NCI-H187 treated with DMSO at 0.1 percent for 48 hours (cell line): ENCODE data around the gene EXOC4.

Experiments used
- DNase-seq: peaks from one replicate; lab custom pipeline; 2025; lab: John Stamatoyannopoulos, UW

EXOC4 gene

DNA sequence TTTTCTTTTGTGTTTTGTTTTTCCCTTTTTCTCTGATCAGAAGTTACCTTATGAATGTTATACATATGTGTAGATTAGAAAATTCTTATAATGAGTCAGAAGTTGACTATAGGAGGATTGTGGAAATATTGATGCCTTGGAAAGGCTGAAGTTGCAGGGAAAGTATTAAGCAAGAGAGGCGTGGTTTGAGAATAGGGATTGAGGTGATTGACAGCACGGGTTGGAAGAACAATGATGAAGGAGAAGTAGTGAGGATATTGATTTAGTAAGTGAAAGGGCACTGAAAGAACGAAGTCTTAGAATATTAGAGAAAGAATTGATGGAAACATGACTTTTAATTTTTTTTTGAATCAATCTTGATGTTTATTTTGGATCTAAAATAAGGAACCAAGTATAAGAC is 176.0 kb downstream of the EXOC4 start:
- no peak for DNase-seq

DNA sequence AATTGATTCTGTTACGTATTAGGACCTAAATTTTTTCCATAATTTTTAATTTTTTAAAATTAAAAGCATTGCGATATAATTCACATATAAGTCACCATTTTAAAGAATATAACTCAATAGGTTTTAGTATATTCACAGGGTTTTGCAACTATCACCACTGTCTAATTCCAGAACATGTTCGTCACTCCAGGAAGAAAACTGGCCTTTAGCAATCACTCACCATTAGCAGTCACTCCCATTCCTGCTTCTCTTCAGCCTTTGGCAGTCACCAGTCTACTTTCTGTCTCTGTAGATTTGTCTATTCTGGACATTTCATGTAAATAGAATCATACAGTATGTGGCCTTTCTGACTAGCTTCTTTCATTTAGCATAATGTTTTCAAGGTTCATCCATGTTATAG is 176.5 kb downstream of the EXOC4 start:
- DNase-seq = no peak

DNA sequence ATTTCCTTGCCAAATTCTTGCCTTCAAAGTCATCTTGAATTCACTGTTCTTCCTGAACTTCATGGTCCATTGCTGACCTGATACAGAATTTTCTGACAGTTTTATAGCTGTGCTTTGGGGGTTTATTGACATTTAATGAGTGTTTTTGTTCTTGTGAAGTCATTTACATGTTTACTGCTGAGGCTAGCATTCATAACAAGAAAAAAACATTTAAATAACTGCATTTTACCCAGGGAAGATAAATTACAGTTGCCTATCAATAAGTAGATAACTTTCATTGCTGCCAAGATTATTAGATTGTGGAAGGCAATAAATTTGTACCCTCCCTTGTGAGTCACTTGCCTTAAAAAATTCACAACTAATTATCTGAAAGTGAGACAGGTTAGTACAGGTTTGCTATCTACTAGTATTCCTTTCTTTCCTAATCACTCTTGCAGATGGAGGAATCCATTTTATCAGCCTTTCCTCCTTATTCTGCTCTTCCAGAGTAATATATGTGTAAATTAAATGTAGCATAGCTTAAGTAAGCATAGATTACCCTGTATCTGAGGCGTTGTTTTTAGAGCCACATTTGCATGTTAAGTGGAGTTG is 178.4 kb downstream of the EXOC4 start:
- DNase-seq = no peak

DNA sequence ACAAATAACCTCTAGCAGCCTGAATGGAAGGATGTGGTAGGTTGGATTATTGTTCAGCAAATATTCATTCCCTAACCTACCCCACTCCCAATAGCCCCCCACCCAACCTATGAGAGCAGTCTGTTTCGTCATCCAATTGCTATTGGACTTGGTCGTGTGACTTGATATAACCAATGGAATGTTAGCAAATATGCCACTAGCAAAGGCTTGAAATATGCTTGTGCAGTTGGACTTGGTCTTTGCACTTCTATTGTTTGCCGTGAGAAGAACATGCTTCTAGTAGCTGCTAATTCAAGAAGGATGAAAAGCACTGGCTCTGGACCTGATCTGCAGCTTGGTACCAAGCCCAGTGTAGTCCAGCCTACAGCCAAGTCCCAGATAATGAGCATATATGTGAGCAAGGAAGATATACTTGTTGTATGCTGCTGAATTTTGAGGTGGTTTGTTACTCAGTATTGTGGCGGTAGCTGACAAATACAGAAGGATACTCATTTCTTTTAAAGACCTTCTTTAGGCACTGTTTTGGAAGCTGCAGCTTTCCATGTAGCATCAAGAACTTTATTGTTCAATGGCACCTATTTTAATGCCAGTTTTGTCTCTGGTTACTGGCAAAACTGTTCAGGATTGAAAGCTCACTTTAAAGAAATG is 180.4 kb downstream of the EXOC4 start:
- no peak for DNase-seq

DNA sequence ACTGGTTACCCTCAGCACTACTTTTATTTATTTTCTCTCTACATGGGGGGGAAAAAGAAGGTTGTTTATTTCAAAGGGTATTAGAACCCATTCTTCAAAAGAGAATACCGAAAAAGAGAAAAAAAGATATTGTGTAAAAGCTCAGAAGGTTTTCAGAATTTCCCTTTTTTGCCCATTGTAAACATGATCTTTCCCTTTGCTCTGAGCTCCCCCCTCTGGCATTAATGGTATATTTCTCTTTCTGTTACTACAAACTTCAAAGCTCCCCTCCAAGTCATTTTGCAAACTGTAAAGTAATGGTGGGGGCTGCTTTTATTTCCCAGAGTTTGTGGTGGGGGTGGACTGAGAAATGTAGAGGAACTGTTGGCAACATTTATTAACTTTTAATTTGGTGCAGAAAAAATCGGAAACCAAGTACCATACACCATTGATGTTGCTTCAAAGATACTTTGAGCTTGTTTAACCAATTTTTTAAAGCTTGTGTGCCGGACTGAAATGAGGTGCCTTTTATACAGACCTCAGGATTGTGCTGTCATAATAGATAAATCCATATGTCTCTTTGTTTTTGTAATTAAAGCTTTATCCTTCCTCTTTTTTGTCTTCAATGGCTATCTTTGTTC is 181.5 kb downstream of the EXOC4 start:
- no peak for DNase-seq

DNA sequence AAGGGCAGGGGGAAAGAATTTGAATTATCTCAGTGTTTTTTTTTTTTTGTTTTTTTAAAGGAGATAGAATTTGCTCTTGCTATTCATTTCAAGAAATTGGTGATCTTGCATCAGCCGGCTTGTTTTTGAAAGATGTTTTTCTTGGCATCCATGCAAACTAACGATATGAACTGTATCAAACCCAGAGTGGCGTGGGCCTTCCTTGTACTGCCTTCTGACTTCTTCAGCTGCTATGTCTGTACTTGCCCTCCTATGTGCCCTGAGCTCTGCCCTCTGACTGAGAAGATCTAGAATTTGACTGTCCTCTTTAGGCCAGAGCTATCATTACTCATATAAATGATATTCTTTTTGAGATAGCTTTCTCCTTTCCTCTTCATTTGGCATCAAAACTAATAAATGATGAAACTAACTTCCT is 183.1 kb downstream of the EXOC4 start:
- no peak for DNase-seq

DNA sequence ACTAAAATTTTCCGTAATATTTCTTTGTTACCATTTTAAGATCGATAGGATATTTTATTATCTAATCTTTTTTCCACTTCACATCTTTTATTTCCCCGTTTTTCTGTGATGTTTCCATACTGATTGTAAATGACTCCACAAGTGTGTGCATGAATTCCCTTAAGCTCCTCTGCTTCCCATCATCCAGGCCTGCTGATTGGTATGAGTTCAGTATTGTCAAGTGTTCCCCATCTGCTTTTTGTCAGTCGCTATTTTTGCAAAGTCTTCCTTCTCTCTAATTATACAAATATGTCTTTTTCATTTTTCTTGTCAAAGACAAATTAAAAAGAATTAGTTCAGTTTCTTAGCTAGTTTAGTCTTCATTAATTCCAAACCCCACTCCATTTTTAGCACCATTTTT is 184.7 kb downstream of the EXOC4 start:
- DNase-seq = no peak

DNA sequence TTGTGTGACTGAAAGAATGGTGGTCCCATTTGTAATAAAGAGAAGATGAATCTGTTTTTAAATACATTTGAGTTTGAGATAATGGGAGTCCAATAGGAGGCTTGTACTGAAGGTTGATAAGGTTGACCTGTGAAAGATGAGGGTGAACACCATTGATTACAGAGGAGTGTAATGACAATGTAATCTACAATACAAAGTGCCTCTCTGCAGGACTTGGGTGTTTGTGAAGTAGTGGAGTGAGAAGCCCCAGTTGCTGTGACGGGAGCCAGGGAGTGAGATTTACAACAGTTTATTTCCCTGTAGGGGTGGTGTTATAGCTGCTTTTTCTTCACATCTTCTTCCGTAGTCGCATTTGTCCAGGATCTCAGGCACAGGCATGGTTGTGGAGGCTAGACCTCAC is 189.9 kb downstream of the EXOC4 start:
- no peak for DNase-seq

DNA sequence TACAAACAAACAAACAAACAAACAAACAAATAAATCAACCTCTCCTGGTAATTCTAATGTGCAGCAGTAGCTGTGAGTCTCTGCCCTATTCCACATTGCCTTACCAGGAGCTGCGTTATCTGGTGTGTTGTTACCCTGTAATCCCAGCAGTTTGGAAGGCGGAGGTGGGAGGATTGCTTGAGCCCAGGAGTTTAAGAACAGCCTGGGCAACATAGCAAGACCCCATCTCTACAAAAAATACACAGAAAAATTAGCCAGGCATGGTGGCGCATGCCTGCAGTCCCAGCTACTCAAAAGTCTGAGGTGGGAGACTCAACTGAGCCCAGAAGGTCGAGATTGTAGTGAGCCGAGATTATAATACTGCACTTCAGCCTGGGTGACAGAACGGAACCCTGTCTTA is 192.7 kb downstream of the EXOC4 start:
- no peak for DNase-seq

DNA sequence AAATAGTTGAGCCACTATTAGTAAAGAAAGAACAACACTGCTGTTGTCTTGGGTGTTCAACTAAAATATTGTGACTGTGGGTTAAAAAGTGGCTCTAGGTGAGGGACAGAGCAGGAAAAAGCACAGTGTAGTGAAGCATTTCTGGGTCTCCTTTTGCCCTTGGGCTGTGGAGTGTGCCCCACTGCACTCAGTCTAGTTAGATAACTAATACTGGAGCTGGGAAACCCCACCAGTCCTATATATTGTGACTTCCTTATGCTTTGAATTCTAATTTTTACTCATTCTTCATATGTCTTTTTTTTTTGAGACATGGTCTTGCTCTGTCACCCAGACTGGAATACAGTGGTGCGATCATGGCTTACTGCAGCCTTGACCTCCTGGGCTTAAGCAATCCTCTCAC is 195.1 kb downstream of the EXOC4 start:
- DNase-seq = no peak

DNA sequence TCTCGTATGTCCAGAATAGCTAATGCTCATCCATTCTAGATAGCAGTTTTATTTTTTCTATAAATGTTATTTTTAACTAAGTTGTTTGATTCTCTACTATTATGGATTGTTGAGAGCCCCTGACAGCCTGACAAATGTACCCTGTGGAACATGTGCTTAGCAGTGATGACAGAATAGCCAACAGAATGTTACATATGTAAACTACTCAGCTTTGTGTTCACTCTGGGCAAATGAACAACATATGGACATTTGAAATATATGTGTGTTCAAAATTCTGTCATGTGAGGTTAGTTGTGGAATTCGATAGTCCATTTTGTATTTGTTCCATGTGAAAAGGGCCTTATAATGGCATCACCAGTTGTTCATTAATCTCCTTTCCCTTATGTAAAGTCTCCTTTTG is 199.7 kb downstream of the EXOC4 start:
- no peak for DNase-seq

DNA sequence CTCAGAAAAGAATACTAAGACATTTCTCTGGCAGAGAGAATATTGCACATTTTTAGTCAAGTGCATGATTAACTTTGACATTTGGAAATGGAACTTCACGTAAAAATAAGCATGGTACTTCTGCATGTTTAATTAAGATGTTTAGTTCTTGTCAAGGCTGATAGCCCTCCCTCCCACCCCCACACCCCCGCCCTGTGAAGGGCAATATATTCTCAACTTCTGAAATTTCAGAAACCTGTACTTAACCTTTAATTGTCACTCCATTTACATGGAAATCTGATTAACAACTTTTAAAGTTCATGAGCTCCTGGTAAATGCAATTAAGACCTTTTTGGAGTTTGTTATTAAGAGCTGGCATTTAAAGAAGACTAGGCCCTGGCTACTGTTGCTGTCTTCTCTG is 205.8 kb downstream of the EXOC4 start:
- DNase-seq = no peak

DNA sequence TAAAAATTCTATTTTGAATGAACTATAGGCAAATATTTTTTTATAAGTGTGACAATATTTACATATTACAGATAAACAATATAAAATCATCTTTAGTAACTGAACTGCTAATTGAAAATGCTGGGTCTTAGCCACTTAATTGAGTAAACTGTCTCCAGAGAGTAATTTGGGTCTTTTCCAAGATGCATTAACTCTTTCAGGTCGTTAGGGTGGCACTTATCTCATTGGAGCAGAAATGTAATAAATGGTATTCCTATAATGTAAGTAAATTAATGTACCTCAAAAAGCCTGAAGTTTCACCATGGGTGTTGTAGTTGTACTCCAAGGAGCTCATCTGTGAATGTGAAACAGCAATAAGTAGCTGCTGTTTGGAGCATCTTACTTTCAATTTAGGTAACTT is 208.5 kb downstream of the EXOC4 start:
- no peak for DNase-seq

DNA sequence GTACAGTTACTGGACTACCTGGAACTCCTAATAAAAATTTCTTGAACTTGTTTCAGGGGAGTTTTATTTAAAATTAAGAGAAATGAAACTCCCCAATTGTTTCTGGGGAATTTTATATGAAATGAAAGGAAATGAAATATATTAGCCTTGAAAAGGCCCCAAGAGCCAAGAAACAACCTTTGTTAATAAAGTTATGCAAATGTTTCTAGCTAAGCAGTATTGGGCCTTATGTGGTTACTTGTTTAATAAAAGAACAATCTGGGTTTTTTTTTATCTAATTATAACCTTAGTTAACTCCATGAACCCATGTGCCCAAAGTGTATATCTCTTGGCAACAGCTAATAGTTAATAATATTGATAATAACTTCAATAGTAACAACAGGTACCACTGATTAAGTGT is 222.8 kb downstream of the EXOC4 start:
- DNase-seq = no peak

DNA sequence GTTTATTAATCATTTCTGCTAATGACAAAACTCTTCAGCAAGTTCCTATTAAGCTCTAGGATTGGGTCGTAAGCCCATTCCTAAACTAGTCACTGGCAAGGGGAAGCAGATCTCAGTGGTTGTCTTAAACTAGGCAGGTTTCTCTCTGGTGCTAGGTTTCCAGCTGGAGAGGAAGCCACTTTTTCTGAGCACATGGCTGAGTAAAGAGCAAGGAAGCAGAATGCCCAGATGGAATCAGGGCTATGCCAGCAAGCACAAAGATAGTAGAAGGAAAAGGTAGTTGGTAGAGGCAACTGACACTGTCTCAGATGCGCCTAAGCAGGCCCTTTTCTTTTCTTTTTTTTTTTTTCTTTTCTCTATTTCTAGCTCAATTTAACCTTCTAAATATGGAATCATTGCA is 224.9 kb downstream of the EXOC4 start:
- no peak for DNase-seq

DNA sequence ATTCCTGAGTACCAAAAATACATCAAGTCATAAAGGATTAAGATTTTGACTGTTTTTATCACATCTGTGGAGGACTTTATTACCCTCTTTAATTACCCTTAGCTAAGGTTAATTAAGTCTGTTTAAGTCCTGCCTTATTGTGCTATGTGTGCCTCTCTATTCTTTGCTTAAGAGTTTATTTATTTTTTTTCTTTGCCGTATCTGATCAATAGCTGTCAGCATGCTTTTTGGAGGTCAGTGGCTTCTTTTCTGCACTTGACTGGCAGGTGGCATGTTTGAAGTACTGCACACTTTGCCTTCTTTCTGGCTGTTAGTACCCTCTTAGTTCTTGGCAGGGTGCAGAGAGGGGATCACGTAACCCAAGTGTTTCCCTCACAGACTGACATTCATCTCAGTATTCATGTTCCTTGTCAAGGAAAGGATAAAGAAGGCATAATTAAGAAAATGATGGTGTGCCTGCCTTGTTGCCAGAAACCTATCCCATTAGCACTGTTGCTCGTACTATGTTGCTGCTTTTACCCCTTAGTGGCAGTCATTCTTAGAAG is 225.8 kb downstream of the EXOC4 start:
- DNase-seq = peak; percentile 97

DNA sequence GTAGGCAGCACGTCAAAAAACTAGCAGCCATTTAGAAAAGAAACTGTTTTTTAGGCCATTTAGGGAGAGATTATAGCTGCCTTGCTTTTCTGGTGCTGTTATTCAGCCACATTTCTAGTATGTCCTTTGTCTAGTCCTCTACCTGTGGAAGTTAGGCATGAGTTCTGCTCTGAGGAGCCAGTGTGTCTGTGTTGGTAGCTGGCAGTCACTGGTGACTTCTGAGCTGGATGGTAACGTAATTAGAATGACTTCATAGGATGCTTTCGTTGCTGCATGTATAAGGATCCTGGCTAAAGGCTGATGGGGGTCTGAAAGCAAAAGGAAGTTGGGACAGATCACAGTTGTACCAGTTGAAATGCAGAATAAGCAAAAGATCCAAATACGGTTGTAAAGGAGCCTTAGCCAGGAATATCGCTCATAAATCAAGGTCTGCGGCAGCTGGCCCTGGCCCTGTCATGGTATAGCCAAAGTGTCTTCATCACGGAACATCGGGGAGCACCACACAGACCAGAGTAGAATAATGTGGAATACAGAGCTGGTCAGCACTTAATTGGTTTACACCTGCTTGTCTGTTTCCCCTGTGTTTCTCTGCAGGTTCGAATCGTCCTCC is 226.7 kb downstream of the EXOC4 start:
- DNase-seq = no peak

DNA sequence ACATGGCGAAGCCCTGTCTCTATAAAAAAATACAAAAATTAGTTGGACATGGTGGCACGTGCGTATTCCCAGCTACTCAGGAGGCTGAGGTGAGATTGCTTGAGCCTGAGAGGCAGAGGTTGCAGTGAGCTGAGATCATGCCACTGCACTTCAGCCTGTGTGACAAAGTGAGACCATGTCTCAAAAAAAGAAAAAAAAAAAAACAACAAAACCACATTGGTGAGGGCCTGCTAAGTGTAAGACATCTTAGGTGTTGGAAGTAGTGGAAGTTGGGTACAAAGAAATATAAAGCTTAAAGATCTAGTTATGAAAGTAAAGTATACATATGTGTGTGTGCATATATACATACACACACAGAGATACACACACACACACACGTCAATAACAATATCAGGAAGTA is 228.0 kb downstream of the EXOC4 start:
- no peak for DNase-seq

DNA sequence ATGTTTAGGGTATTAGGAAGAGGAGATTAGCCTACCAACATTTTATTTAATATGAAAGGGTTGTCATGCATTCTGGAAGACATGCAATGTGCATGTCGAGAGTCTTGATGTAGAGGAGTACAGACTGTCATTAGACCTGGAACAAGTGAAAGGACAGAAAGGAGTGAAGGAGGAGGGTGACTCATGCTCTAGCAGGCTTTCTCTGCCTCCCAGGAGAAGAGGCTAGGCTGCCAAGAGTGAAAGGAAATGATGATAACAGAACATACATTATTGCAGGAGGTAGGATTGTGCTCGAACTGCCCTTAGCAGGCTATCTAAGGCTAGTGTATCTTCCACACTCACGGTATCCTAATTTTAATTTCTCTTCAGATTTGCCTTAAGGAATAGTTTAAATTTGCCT is 228.8 kb downstream of the EXOC4 start:
- DNase-seq = no peak

DNA sequence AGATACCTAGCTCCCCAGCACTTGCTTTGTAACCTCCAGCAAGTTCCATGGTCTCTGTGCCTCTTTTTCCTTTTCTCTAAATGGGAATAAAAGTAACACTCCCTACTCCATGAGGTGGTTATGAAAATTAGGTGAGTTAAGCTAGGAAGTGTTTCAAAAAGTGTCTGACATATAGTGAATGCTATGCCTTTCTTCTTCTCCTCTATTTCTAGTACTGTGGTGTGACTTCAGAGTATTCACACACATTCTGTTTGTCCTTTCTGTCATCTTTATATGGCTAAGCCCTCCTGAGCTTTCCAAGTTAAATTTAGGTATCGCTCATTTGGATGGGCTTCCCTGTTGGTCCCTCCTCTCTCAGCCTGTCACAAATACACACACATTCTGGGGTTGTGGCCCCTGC is 229.7 kb downstream of the EXOC4 start:
- DNase-seq = no peak

DNA sequence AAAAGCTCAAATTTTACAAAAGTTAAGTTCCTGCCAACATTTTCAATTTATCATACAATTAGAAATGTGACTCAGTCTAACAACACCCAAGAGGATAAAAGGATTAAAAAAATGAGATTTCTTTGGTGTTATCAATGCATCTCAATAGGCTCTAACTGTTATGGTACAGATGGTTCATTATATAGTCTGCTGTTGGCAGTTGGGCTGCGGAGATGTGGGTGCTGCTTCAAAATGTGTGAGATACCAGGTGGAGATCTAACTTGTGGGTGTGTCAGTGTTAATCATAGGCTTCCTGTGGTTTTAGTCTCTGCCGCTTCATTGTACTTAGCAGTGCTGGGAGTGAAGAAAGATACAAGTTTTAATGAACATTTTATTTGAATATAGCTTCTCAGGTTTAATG is 231.2 kb downstream of the EXOC4 start:
- no peak for DNase-seq

DNA sequence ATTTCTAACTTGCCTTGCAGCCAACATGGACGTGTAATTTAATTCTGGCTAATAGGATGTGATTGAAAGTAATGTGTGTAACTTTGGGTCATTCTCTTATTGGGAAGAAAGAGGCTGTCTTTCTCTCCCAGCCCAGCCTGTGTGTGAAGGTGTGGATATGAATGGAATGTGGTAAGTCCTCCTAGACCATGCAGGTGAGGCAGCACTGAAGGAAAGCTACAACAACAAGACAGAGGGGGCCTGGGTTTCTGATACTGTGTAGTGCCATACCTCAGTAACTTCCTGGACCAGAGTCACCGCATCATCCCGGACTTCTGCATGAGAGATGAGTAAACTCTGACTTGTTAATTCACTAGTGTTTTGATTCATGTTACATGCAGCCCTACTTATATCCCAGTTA is 237.0 kb downstream of the EXOC4 start:
- no peak for DNase-seq

DNA sequence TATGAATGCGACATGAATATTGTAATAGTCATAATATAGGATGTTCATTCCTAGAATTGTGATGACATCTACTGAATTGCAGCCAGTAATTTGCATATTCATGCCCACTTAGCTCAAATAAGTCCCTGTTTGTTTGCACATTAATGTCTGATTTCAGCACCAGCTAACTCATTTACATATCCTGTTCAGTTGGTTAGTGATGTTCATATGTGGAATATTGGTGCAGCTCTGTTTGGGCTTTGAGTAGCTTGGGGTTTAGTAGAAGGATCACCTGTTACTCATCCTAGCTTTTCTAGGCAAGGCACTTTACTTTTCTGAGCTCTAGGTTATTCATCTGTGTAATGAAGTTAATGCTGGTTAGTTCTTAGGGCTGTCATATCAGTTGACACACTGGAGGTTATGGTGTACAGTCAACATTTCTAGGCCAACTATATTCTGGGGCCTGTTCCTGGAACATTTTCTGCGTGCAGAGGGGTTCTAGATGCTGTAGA is 238.4 kb downstream of the EXOC4 start:
- no peak for DNase-seq
